AG08396 (cell line): ENCODE measurements around the gene CASQ1.

Experiments used
- DNase-seq: peaks from one replicate; pipeline ENCODE4 v3.0.0; 2012; ENCODE audit warnings: low spot score, mixed read lengths

CASQ1 gene

DNA sequence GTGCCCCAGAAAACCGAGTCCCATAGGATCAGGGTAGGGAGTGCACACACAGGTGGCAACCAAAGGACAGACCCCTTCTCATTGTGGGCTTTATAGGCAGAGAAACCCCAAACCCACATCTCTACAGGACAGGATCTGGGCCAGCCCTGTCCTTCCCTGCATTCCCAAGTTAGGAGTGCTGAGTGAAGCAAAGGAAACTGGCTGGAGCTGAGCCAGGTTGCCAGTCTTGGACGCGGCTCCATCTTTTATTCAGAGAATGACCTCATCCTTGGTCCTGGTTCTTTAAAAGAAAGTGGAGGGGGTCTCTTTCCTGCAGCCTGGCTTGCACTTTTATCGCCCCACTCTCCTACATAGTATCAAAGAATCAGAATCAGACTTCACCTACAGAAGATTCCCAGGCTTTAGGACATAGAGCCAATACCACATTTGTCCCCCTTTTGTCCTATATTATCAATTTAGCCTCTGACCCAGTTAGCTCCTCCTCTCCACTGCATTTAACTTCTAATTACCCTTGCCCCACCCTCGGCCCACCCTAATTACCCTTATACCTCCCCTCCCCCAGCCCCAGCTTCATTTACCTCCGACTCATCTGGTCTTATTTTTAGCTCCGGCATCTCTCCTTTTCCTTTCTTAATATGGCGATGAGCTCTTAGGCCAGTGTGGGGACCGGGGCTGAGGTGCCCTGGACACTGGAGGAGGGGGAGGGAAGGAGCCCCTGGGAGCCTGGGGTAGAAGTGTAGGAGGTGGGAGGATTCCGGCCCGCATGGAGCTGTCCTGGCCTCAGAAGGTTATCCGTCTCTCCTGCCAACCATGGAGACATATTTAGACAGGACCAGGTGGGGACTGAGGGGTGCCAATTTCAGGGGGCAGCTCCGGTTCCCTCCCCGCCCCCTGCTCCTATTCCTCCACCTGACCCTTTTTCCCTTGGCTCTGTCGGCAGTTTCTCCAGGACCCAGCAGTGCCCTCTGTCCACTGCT, at the start of gene CASQ1:
Gene CASQ1, plus strand, starts transcription at position 927 of the 977 bp plus-strand sequence. CDS start 177 bp downstream, outside the sequence.
- peak; percentile 43 for DNase-seq

DNA sequence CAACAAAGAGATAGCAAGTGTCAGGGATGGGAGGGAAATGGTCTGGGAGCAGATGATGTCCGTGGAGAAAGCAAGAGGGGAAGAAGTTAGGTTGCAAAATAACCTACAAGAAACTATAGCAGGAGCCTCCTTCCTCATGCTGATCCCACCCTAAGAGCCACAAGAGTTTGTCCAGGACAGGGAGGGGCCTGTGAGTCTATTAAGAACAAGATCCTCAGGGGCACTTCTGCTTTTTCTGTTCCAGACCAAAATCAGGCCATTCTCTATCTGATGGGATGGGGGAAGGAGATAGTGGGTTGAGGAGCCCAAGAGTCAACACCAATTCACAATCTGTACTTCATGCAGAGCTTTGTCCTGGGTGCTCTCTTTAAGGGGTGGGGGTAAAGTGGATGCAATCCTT, 46.7 kb upstream of the CASQ1 start:
- no peak for DNase-seq

DNA sequence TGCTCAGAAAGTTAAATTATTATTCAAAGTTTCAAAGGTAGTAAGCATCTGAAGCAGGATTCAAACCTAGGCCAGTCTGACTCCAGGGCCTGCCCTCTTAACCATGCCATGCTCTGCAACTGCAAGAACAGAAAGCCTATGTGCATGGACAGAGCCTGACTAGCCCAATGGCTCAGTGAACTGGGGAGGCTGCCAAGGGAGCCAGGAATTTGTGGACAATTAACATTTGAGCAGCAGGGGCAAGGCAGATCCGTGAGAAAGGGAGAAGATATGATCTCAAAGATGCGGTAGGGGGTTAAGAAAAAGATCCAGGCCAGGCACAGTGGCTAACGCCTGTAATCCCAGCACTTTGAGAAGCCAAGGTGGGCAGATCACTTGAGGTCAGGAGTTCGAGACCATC, 45.5 kb upstream of the CASQ1 start:
- peak; percentile 33 for DNase-seq

DNA sequence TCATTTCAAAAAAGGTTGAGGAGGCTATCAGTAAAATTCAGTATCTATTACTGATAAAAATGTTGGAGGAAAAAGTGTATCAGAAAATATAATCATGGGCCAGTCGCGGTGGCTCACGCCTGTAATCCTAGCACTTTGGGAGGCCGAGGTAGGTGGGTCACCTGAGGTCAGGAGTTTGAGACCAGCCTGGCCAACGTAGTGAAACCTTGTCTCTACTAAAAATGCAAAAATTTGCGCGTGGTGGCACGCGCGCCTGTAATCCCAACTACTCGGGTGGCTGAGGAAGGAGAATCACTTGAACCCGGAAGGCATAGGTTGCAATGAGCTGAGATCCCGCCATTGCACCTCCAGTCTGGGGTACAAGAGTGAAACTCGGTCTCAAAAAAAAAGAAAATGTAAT, 44.3 kb upstream of the CASQ1 start:
- DNase-seq: no peak

DNA sequence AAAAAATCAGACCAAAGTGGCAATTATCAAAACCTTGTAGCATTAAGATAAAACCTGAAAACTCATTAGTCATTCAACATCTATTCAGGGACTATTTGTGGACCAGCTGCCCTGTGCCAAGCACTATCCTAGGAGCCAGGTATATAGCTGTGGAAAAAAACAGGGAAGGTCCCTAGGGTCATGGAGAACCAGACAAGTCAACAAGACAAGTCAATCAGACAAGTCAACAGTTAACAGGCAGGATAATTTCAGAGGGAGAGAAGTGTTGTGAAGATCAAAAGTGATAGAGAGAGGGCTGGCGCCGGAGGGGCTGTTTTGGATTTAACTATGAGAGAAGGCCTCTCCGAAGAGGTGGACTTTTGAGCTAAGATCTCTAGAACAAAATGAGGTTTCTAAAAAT, 42.3 kb upstream of the CASQ1 start:
- no peak for DNase-seq

DNA sequence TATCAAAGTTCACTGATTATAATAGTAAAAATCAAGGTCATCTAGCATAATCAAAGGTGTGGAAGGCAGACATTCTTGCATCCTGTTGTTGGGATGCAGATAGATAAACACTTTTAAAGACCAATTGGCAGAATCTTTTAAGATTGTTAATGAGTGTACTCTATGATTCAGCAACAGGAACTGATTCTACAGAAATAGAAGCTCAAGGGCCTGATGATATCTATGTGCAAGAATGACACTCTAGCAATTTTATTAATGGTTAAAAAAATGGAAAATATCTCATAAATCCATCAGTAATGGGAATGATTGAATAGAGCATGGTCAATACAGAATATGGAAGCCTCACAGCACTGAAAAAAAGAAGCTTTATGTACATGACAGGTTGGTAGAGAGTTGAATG, 41.1 kb upstream of the CASQ1 start:
- DNase-seq: no peak

DNA sequence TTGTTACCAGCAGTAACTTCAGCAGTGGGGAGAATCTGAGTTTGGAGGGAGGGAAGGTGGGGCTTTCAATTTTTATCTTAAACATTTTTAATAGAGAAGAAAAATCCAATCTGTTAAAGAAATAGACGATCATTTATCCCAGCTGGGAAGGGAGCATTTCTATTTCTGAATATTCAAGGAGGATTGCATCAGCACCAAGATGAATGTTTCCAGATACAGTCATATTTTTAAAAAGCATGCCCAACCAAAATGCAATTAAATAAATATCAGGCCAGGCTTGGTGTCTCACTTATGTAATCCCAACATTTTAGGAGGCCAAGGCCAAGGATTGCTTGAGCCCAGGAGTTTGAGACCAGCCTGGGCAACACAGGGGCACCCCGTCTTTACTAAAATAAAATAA, 40.7 kb upstream of the CASQ1 start:
- peak; percentile 29 for DNase-seq

DNA sequence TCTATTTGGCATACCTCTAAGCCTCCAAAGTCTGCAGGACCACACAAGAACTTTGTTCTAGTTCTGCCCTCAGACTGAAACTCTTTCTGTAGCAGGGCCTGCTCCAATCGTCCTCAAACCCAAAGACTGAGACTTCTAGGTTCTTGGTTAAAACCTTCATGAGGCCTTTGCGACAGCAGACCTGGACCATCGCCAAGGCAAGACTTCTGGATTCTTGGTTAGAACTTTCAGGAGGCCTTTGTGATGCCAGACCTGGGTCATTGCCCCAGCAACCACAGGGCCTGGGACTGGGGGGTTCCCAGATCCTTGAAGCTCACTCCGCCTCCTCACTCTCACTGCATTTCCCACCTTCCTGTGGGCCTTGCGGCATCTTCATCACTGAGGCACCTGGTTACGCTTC, 39.1 kb upstream of the CASQ1 start, which contains the start of gene ATP1A4:
Gene ATP1A4, plus strand, starts transcription at position 301 of the 400 bp plus-strand sequence. CDS start 438 bp downstream, outside the sequence.
- no peak for DNase-seq

DNA sequence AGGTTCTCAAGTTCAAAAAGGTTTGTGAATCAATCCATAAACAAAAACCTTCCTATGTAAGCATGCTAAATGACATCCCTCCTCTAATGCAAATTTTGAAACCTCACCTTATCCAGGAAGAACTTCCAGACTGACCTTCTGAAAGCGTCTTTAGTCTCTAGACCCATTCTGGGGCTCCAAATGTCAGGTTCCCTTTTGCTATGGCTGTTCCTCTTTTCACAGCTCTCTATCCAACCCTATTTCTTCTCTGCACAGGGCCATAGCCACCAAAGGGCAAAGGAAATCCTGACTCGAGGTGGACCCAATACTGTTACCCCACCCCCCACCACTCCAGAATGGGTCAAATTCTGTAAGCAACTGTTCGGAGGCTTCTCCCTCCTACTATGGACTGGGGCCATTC, 35.6 kb upstream of the CASQ1 start:
- DNase-seq: no peak

DNA sequence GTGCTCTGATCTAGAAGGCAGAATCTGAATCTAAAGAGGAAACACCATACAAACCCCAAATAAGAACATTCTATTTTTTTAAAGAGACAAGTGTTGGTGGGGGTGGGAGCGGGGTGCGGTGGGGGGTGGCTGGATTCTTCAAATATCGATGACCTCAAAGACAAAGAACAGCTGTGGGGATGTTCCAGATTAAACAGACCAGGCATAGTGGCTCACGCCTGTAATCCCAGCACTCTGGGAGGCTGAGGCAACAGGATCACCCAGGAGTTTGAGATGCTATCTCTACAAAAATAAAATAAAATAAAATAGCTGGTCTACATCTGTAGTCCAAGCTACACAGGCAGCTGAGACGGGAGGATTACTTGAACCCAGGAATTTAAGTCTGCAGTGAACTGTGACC, 34.0 kb upstream of the CASQ1 start:
- no peak for DNase-seq

DNA sequence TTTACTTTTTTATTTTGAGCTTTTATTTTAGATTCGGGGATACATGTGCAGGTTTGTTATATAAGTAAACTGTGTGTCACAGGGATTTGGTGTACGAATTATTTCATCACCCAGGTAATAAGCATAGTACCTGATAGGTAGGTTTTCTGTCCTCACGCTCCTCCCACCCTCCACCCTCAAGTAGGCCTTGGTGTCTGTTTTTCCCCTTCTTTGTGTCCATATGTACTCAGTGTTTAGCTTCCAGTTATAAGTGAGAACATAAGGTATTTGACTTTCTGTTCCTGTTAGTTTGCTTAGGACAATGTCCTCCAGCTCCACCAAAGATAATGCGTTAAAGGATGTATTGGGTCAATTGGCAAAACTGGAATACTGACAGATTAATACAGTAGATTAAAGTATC, 33.2 kb upstream of the CASQ1 start:
- no peak for DNase-seq

DNA sequence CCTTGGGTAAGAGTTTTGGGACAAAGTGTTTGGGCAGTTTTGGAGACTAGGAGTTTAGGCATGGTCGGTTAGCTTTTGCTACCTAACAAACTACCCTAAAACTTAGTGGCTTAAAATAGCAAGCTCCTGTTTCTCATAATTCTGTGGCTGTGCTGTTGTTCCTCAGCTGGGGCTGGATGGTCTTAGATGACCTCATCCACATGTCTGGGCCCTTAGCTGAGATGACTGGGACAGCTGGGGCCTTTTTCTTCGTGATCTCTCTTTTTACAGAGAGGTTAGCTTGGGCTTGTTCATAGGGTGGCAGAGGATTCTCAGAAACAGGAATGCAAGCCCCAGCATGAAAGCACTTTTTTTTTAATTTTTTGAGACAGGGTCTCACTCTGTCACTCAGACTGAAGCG, 32.3 kb upstream of the CASQ1 start:
- DNase-seq: no peak

DNA sequence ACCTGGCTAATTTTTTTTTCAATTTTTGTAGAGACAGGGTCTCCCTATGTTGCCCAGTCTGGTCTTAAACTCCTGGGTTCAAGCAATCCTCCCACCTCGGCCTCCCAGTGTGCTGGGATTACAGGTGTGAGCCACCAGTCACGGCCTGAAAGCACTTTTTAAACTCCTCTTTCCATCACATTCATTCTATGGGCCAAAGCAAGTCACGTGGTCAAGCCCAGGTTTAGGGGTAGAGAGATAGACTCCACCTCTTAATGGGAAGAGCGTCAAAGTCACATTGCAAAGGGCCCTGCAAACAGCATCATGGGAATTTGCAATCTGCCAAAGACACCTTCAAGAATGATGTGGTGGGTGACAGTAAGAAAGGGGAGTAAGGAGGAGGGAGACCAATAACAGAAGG, 31.8 kb upstream of the CASQ1 start:
- DNase-seq: no peak

DNA sequence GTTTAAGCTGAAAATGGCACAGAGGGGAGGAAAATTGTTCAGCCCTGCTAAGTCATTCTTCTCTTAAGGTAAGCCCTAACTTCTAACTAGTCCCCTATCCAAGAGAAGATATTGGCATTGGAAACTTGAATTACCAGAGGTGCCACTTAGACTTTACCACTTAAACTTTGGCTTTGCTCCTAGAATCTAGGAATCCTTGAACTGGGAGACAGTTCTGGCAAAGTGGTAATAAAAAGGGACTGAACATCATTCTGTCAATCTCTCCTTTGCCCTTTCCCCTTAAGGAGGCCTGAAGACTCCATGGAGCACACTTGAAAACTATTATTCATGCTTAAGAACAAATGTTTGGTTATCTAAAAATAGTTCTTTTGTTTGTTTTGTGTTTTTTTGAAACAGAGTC, 30.5 kb upstream of the CASQ1 start:
- DNase-seq: no peak

DNA sequence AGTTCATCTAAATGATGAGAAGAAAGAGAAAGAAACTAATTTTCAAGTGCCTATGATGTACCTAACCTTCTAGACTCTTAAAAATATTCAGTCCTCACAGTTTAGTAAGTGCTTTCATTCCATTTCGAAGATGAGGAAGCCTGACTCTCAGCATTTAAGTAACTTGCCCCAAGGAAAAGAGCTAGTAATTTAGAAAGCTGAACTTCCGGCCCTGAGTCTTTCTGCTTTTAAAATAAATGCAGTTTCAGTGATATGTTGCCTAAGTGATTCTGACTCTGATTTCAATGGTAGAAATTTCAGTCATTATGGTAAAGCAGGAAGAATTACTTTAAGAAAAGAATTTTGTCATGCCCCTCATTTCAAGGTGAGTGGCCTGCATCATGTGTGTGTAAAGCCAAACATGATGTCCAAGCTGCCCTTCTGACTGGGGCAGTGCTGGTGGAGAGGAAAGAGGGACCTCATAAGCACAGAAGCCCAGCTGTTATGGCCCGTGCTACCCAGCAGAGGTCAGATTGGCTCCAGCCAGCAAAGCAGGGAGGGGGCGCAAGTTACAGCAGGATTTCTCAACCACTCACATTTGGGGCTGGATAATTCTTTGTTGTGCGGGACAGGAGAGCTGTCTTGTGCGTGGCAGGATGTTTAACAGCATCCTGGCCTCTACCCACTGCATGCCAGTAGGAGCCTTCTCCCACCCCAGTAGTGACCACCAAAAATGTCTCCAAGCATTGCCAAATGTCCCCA, 28.2 kb upstream of the CASQ1 start:
- DNase-seq: peak; percentile 29

DNA sequence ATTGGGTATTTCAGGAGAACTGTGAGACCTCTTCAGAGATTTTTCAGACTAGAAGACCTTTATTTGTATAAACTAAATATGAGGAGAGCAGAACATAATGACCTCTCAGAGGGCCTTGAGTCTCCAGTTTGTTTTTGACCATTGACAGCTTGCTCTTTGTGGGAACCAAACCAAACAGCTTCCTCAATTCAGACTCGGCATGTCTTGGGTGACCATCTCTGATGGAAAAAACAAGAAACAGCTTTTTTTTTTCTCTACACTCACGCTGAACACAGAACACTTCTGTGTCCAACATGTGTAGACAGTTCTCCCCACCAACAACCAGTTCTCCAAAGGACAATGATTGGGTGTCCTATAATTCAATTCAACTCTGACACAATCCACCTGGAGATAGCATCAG, 27.4 kb upstream of the CASQ1 start:
- no peak for DNase-seq

DNA sequence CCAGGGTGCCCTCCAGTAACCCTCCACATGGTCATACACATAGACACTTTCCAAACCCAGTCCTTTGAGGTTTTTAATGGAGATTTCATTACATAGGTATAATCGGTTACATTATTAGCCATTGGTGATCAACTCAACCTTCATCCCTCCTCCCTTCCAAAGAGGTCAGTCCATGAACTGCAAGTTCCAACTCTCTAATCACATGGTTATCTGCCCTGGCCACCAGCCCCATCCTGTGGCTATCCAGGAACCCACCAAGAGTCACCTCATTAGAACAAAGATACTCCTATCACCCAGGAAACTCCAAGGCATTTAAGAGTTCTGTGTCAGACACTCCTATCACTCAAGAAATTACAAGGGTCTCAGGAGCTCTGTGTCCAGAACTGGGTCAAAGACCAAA, 26.8 kb upstream of the CASQ1 start:
- no peak for DNase-seq

DNA sequence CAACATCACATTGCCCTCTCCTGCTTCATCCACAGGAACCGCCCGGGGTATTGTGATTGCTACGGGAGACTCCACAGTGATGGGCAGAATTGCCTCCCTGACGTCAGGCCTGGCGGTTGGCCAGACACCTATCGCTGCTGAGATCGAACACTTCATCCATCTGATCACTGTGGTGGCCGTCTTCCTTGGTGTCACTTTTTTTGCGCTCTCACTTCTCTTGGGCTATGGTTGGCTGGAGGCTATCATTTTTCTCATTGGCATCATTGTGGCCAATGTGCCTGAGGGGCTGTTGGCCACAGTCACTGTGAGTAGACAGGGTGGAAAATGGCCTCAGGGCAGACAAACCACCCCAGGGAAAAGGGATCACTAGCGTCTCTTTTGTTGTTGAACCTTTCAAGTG, 26.3 kb upstream of the CASQ1 start:
- no peak for DNase-seq

DNA sequence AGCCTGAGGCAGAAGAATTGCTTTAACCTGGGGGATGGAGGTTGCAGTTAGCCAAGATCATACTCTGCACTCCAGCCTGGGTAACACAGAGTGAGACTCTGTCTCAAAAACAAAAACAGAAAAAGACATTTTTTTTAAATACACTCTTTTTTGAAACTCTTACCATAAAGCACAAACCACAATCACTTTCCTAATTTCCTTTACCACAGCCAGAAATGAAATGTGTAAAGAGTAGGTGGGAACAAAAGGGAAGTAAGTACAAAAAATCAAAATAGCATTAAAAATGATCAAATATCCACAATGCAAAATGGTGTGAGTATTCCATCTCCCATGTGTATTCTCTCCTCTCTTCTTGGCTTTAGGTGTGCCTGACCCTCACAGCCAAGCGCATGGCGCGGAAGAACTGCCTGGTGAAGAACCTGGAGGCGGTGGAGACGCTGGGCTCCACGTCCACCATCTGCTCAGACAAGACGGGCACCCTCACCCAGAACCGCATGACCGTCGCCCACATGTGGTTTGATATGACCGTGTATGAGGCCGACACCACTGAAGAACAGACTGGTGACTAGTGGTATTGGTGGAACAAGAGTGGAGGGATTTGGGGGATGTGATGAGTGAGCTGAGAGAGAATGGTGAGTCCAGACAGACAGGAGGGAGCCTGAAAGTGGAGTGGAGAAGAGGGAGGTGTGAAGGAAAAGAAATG, 24.1 kb upstream of the CASQ1 start:
- DNase-seq: no peak

DNA sequence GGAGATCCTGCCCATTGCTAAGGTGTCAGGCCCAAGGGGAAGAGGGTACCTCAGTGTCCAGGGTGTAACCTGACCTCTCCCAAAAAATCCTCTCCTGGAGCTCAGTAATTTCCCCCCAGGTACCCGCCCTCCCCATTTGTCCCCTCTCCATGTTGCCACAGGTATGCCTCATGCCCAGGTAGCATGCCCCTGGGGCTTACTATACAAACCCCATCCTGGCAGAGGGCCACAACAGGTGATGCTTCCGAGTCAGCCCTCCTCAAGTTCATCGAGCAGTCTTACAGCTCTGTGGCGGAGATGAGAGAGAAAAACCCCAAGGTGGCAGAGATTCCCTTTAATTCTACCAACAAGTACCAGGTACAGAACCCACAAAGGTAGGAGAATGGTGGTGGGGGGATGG, 23.3 kb upstream of the CASQ1 start:
- DNase-seq: no peak

DNA sequence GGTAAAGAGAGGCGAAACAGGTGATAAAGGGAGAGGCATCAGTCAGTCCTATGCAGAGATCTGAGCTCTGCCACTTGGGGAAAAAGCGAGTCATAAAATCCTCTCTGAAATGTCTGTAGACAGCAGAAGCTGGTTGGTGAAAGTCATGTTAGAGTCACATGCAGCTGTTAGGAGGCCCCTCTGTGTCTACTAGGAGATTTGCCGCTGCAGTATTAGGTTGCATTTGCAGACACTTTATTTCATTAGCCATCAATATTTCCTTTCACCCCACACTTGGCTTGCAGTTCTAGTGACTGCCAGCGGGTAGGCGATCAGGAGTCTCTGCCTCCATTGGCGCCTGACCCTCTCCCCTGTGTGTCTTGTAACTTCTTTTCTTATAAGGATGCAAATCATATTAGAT, 22.8 kb upstream of the CASQ1 start:
- no peak for DNase-seq

DNA sequence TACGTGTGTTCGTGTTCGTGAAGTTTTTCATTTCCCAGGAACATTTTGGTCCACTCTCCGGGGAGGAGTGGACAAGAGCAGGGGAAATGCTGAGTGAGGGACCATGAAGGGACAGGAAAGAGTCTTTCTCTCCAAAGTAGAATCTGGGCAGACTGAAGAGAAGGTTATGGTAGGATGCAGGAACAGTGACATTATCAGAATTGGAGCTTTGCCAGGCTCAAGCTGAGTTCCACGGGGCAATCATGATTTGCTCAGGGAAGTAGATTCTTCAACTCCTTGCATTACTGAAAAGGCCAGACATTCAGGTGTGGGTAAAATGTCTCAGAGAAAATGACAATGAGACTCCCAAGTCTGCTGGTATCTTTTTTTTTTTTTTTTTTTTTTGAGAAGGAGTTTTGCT, 22.4 kb upstream of the CASQ1 start:
- no peak for DNase-seq
